ENCODE results near the gene PECR.
A peak's percentile ranks its signal among the peaks of the same experiment; 100 is the strongest.
"Not testable (repeated sequence)": the region's sequence is repeated elsewhere in the genome, so short reads cannot be mapped to it uniquely, and the experiment has no call there.

PECR gene

DNA sequence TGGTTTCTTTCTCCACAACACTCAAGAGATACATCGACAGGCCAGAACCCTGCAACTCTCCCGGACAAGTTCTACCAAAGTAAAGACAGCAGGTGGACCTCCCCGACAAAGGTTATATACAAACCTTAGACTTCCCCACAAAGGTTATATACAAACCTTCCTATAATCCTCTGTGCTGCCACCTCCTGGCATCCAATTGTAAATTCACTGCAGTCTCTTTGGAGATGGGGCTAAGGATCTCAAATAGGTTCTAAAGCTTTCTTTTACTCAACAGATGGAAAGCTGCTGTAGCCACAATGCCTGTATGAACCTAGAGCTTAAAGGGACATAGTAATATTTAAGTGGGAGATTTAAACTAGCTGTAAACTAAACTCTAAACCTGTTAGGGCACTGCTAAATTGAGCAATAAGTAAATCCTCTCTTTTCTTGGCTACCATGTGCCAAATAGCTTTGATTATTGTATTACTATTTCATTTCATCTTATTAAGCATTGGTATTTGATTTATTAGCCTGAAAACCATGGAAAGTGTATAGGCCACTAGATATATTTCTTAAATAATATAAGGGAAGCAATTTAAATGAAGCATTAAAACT is 58.5 kb downstream of the PECR start:
- DNase-seq = peak; percentile 47

DNA sequence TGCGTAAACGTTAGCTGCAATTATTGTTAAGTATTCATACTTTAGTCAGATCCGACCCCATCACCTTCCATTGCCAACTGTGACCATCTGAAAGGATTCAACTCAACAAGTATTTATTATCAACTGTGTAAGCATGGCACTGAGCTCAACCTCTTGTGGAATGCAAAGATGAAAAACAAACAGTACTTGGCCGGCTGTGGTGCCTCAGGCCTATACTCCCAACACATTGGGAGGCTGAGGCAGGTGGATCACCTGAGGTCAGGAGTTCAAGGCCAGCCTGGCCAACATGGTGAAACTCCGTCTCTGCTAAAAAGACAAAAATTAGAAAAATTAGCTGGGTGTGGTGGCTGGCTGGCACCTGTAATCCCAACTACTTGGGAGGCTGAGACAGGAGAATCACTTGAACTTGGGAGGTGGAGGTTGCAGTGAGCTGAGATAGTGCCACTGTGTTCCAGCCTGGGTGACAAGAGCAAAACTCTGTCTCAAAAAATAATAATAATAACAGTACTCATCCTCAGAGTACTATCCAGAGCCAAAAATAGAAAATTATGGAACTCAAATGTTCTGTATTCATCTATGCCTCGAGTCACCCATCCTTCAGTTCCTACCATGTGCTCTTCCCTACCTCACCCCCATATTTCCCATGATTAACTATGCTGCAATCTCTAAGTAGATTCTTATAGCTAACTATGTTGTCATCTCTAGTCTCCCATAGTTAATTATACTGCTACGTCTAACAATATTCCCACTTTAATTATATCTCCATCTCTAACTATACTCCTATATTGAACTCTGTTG is 59.6 kb downstream of the PECR start:
- DNase-seq = no peak

GRCh38 chr2:216018709-216019108 is 62.9 kb downstream of the PECR start:
- DNase-seq = no peak

- DNase-seq = no peak
These were observed 64.2 kb downstream of the PECR start for GRCh38 chr2:216017365-216017764.

DNA sequence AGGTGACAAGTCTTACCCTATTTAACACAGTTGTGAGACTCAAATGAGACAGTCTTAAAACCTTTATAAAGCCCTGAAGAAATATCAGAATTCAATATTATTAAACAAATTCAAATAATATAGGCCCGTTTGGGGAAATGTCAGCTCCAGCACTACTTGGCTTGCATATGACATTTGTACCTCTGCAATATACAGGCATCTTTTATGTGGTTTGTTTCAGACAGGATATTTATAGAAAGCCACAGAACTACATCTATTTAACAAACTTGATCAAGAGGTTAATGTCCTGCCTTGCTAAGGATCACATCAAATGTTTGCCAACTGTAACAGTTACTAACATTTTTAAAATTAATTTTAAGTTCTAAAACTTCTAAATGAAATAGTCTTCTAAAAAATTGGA is 65.0 kb downstream of the PECR start:
- DNase-seq = no peak

GRCh38 chr2:216015722-216016464 is 65.7 kb downstream of the PECR start:
- DNase-seq = no peak

- DNase-seq = no peak
These were observed 66.6 kb downstream of the PECR start for GRCh38 chr2:216014986-216015385.

- DNase-seq = no peak
These were observed 67.6 kb downstream of the PECR start for GRCh38 chr2:216014006-216014405.

- peak; percentile 81 for DNase-seq
These were observed 68.3 kb downstream of the PECR start, which contains the start of gene MREG for GRCh38 chr2:216013080-216013909. TSS of gene MREG (minus strand) at chr2:216013551. CDS start at chr2:216013327, 224 bp downstream.

DNA sequence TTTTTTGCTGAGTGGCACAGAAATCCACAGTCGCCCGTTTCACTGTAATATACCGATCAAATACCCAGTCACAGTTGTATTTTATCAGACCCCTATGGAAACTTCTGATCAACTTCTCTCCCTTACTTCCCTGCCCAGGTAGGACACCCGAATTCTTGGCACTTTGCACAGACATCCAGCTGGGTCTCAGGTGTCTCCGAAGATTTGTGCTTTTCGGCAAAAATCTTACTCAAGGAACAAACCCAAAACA is 68.9 kb downstream of the PECR start:
- DNase-seq = no peak

- no peak for DNase-seq
These were observed 69.3 kb downstream of the PECR start for GRCh38 chr2:216012133-216012829.

DNA sequence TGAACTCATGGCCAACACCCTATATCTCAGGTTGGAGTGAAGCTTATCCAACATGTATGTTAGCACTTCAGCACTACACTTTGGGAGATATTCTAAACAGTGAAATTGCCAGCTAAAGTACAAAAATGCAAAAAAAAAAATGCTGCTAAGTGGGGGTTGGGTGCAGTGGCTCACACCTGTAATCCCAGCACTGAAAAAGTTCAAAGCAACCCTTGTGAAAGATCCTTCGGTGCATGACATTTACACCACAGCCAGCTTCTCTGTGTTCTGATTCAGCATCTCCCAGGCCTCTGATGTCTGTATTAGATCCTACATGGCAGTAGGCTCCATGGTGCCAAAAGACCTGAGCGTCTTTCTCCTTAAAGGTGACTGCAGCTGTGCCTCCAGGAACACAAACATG is 72.4 kb downstream of the PECR start:
- not testable (repeated sequence) for DNase-seq

DNA sequence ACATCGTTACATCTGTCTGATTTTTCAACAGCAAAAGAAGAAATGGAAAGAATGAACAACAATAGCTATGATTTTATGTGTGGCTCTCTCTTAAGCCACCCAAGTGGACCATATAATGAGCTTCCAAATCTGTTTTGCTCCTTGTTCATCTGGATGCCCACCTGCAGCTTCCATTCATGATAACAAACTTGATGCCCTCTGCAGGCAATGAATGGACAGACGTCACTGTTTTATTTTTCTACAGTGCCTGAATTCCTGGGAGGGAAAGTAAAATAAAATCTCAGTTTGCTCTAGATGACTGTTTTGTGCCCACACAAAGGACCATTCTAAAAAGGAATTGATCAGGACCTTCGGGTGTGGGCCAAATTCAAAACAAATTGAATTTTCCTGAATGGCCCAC is 73.2 kb downstream of the PECR start:
- no peak for DNase-seq

GRCh38 chr2:216006164-216006663 is 75.4 kb downstream of the PECR start:
- no peak for DNase-seq

DNA sequence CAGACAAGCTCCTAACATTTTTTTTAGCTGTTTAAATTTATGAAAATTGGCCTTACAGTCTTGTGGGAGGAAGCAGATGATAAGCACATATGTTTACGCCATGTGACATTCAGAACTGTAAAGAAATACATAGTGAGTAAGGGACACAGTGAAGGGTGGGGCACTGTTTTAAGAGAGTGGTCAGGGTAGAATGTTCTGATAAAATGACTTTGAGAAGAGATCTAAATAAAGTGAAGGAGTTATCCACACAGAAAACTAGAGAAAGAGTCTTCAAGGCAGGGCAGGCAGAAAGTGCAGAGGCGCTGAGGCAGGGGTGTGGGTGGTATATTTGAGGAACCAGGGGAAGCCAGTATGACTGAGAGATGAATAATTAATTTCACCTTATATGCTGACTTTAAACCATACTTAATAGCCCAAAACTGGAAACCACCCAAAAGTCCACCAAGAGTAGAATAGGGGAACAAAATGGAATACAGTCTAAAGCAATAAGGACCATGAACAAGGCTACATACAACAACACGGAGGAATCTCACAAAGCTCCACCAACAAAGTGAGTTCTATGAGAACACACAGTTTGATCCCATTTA is 76.8 kb downstream of the PECR start:
- DNase-seq = no peak

DNA sequence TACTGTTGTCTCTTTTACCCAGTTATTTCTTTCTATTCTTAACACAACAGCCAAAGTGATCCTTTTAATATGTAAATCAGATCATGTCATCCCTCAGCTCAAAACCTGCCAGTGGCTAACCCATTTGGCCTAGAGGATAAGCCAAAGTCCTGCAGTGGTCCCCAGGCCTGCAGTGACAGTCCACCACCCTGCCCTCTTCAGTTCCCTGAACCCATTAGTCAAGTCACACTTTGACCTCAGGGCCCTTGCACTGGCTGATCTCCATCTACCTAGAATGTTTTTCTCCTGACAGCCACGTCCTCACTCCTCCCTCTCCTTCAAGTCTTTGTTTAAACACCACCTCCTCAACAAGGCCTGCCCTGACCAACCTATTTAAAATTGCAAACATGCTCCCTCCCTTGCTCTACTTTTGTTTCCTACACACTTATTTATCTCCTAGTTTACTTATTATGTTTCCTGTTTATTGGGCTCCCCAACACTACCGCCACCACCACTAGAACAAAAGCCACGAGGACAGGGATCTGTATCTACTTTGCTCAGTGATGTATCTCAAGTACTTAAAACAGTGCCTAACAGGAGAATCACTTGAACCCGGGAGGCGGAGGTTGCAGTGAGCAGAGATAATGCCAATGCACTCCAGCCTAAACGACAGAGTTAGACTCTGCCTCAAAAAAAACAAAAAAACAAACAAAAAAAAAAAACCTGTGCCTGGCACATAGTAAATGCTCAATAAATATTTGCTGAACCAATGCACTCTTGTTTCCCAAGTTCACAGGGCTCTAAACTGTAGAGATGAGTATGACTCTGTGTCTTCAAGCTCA is 77.5 kb downstream of the PECR start:
- DNase-seq = no peak

DNA sequence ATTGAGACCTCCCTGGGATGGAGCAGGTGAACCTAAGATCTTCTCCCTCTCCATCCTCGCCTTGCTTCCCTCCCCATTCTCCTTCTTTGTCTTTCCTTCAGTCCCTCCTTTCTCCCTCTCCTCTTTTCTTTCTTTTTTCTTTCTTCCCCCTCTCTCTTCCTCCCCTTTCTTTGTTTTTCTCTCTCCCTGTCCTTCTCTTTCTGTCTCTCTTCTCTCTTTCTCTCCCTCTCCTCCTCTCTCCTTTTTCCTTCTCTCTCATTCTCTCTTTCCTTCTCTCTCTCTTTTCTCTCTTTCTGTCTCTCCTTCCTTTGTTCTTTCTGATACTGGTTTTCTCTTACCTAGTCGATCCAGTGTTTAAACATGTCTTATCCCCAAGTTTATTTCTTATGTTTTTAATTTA is 78.9 kb downstream of the PECR start:
- no peak for DNase-seq

GRCh38 chr2:216002101-216002678 is 79.4 kb downstream of the PECR start:
- no peak for DNase-seq

GRCh38 chr2:216001216-216002100 is 80.2 kb downstream of the PECR start:
- no peak for DNase-seq

Measured in fibroblast of skin of scalp (primary cell).